Stomach (tissue), 4 donors: ENCODE results near the gene RNH1.

ENCODE experiments used
- EP300 ChIP-seq: sonication (generic); formaldehyde crosslinking; IDR thresholded peaks from one replicate; pipeline ENCODE4 v1.6.1; 2017; ENCODE audit warnings: antibody characterized with exemption
- POLR2A ChIP-seq, 4 donors: fragments of 450-650 bp; IDR thresholded peaks; one replicate each; pipeline ENCODE4 v1.6.1; 2016; ENCODE audit warnings: antibody characterized with exemption in 4 of 4, control low read depth in 2 of 4, mild to moderate bottlenecking in 1 of 4, moderate library complexity in 1 of 4
- POLR2AphosphoS5 ChIP-seq, 3 donors: sonication (generic); formaldehyde crosslinking; IDR thresholded peaks; one replicate each; pipeline ENCODE4 v1.6.1; 2016; ENCODE audit warnings: antibody characterized with exemption in 3 of 3
- TF ChIP-seq, protein P1 (sequence below), 7 experiments: fragments of 450-650 bp in 4 of 7; fragments of 200-600 bp in 3 of 7; sonication (generic) in 3 of 7; IDR thresholded peaks; one replicate each; pipeline ENCODE4 v1.5.1; 2016 to 2019; ENCODE audit warnings: antibody characterized with exemption in 7 of 7, control low read depth in 2 of 7, mild to moderate bottlenecking in 1 of 7

DNA sequence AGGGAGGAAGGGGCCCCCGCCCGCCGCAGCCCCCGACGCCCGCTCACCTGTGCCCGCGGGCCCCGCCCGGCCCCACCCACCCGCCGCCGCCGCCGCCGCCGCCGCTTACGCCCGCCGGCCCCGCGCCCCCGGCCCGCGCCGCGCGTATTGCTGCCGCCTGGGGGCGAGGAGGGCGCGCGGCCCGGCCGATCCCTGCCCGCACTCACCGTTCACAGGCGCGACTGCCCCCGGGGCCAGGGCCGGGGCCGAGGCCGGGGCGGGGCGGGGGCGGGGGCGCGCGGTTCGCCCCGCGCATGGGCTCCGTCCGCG, 28.1 kb upstream of the RNH1 start:
- no peak for TF ChIP-seq POLR2A (IDR thresholded peaks at IDR 0.05)
- TF ChIP-seq, protein P1, sequence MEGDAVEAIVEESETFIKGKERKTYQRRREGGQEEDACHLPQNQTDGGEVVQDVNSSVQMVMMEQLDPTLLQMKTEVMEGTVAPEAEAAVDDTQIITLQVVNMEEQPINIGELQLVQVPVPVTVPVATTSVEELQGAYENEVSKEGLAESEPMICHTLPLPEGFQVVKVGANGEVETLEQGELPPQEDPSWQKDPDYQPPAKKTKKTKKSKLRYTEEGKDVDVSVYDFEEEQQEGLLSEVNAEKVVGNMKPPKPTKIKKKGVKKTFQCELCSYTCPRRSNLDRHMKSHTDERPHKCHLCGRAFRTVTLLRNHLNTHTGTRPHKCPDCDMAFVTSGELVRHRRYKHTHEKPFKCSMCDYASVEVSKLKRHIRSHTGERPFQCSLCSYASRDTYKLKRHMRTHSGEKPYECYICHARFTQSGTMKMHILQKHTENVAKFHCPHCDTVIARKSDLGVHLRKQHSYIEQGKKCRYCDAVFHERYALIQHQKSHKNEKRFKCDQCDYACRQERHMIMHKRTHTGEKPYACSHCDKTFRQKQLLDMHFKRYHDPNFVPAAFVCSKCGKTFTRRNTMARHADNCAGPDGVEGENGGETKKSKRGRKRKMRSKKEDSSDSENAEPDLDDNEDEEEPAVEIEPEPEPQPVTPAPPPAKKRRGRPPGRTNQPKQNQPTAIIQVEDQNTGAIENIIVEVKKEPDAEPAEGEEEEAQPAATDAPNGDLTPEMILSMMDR (IDR thresholded peaks at IDR 0.05), result no peak
- no peak for TF ChIP-seq EP300
- TF ChIP-seq POLR2AphosphoS5 (IDR thresholded peaks at IDR 0.05), result no peak
